HG03045 (cell line): ENCODE data around the gene LCOR.
"Not testable (repeated sequence)": the region's sequence is repeated elsewhere in the genome, so short reads cannot be mapped to it uniquely, and the experiment has no call there.

Experiments used
- ATAC-seq: cut with Tn5 transposase; IDR thresholded peaks from one replicate; pipeline ENCODE4 v1.9.1; 2021; ENCODE audit warnings: mild to moderate bottlenecking, moderate library complexity; ENCODE audit not compliant: unreplicated experiment

The LCOR gene

GRCh38 chr10:97028126-97028831 is 196.2 kb downstream of the LCOR start:
- ATAC-seq, result no peak

- no peak for ATAC-seq
Measured at GRCh38 chr10:97028832-97029178, 196.7 kb downstream of the LCOR start.

GRCh38 chr10:97029271-97029670 is 197.2 kb downstream of the LCOR start:
- no peak for ATAC-seq

- no peak for ATAC-seq
Measured at GRCh38 chr10:97030894-97031293, 198.8 kb downstream of the LCOR start.

- no peak for ATAC-seq
Measured at GRCh38 chr10:97031459-97031858, 199.4 kb downstream of the LCOR start.

GRCh38 chr10:97032624-97033023 is 200.5 kb downstream of the LCOR start:
- ATAC-seq, result no peak

- not testable (repeated sequence) for ATAC-seq
Measured at GRCh38 chr10:97033841-97034240, 201.7 kb downstream of the LCOR start.

GRCh38 chr10:97034301-97034700 is 202.2 kb downstream of the LCOR start:
- ATAC-seq, result no peak

- ATAC-seq, result no peak
Measured at GRCh38 chr10:97034958-97035769, 203.1 kb downstream of the LCOR start.

GRCh38 chr10:97037365-97038361 is 205.6 kb downstream of the LCOR start:
- peak; percentile 79 for ATAC-seq

GRCh38 chr10:97038688-97039087 is 206.6 kb downstream of the LCOR start:
- no peak for ATAC-seq

GRCh38 chr10:97039538-97040247 is 207.6 kb downstream of the LCOR start:
- ATAC-seq, result no peak

- no peak for ATAC-seq
Measured at GRCh38 chr10:97040248-97040584, 208.1 kb downstream of the LCOR start.

GRCh38 chr10:97040706-97041105 is 208.6 kb downstream of the LCOR start:
- no peak for ATAC-seq

- ATAC-seq, result no peak
Measured at GRCh38 chr10:97042081-97042480, 210.0 kb downstream of the LCOR start.

- no peak for ATAC-seq
Measured at GRCh38 chr10:97042716-97043562, 210.8 kb downstream of the LCOR start.

- ATAC-seq, result no peak
Measured at GRCh38 chr10:97043563-97043855, 211.4 kb downstream of the LCOR start.
